ENCODE measurements around the gene TMEM106C. TPM values are rescaled to one million over a fixed set of nuclear protein-coding genes. Genes with fewer than 3 reads are reported as not detected.

Gene TMEM106C
- polyA plus RNA-seq, 1 donor (not counting 4 experiments of a cell fraction or from before 2014, with no cell fraction given) = 134 TPM

GRCh38 chr12:47947341-47947740 lies 16.1 kb upstream of the TMEM106C start:
- Histone ChIP-seq H3K79me2 (ENCODE audit: control insufficient read depth, insufficient read depth, low read length) (no peaks in the 10 kb centered on the region), H3K4me1 (ENCODE audit: control insufficient read depth, extremely low read depth, insufficient read depth, low read length) (peaks cover 71% of the 10 kb centered on the region), H3K4me2 (ENCODE audit: control insufficient read depth, extremely low read depth, insufficient read depth, low read depth, low read length) (peak overlapping the region; percentile 58), H3K4me3 (ENCODE audit: control insufficient read depth in 2 of 3, extremely low read depth in 1 of 3, insufficient read depth in 2 of 3, low read depth in 1 of 3, low read length in 3 of 3) (no peak overlapping the region), H4K20me1 (ENCODE audit: control insufficient read depth, extremely low read depth, insufficient read depth, low read length) (no peaks in the 10 kb centered on the region), H2AFZ (ENCODE audit: control insufficient read depth, low read length) (peak overlapping the region; percentile 56), H3K9me1 (ENCODE audit: control insufficient read depth, extremely low read depth, insufficient read depth, low read length) (no peaks in the 10 kb centered on the region), H3K9ac (ENCODE audit: control insufficient read depth, extremely low read depth, insufficient read depth, low read length) (peak overlapping the region; percentile 61), H3K27me3 (ENCODE audit: control insufficient read depth, extremely low read depth, insufficient read depth, low read length) (no peaks in the 10 kb centered on the region), H3K27ac (ENCODE audit: control insufficient read depth, insufficient read depth, low read length) (peak overlapping the region; percentile 45), H3K36me3 (ENCODE audit: control insufficient read depth in 2 of 2, extremely low read depth in 1 of 2, insufficient read depth in 2 of 2, low read length in 2 of 2) (no peaks in the 10 kb centered on the region), H3K9me3 (ENCODE audit: control insufficient read depth, low read depth, low read length) (no peaks in the 10 kb centered on the region)
- FAIRE-seq (no peak), DNase-seq (ENCODE audit: low read depth, low spot score) (no peak)
- dilution Hi-C loops (cut with MboI; ENCODE audit: extremely low pct_ligation_motif_present, low sequenced_read_pairs) = no loop called here
- TF ChIP-seq CTCF (optimal IDR thresholded peaks at IDR 0.05 in 1 of 3, IDR thresholded peaks at IDR 0.05 in 1 of 3, conservative IDR thresholded peaks at IDR 0.05 in 1 of 3; ENCODE audit: extremely low read depth in 1 of 3, insufficient read depth in 2 of 3, low read length in 3 of 3) (no peak), EZH2 (IDR thresholded peaks at IDR 0.05; ENCODE audit: low read length) (no peak)

DNA sequence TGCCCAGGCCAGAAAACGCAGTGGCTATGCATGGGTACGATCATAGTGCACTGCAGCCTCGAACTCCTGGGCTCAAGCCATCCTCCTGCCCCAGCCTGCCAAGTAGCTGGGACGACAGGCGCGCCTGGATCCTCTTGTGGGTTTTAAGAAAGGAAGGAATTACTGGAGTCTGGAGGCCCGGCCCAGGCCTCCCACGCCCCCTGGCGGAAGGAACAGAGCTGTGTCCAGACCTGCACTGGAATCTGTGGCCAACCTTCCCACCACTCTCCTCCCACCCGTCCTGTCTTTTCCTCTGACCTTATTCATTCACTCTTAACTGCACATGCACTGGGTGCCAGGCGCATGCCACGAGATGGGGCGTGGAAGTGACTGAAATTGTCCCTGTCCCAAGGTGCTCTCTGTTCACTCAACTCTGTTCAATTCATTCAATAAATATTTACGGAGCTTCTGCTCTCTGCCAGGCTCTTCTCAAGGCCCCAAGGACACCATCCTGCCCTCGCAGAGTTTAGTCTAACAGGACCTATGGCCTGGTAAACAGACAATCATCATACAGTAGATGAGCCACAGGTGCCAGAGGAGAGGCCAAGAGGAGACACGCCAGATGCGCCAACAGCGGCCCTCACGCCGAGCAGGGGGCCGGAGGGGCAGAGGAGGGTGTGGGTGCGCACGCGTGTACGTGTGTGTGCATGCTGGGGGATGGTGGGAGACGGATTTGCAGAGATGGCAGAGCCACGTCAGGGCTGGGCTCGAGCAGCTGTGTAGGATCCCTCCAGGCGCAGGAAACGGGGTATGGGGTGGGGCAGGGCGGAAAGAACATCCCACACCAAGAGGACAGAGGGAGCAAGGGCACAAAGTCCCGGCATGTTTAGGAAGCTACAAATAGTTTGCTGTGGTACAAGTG lies 13.7 kb upstream of the TMEM106C start:
- FAIRE-seq = peak; percentile 90
- Histone ChIP-seq H3K4me1 (ENCODE audit: control insufficient read depth, extremely low read depth, insufficient read depth, low read length) (peaks cover 84% of the 10 kb centered on the region), H3K36me3 (ENCODE audit: control insufficient read depth in 2 of 2, extremely low read depth in 1 of 2, insufficient read depth in 2 of 2, low read length in 2 of 2) (no peaks in the 10 kb centered on the region), H4K20me1 (ENCODE audit: control insufficient read depth, extremely low read depth, insufficient read depth, low read length) (no peaks in the 10 kb centered on the region), H3K79me2 (ENCODE audit: control insufficient read depth, insufficient read depth, low read length) (no peaks in the 10 kb centered on the region), H3K4me3 (ENCODE audit: control insufficient read depth in 2 of 3, extremely low read depth in 1 of 3, insufficient read depth in 2 of 3, low read depth in 1 of 3, low read length in 3 of 3) (peak overlapping the region in 2 of 3 experiments; percentile 11 to 29), H2AFZ (ENCODE audit: control insufficient read depth, low read length) (peak overlapping the region; percentile 3), H3K27me3 (ENCODE audit: control insufficient read depth, extremely low read depth, insufficient read depth, low read length) (no peaks in the 10 kb centered on the region), H3K9me3 (ENCODE audit: control insufficient read depth, low read depth, low read length) (no peaks in the 10 kb centered on the region), H3K4me2 (ENCODE audit: control insufficient read depth, extremely low read depth, insufficient read depth, low read depth, low read length) (peak overlapping the region; percentile 87), H3K9me1 (ENCODE audit: control insufficient read depth, extremely low read depth, insufficient read depth, low read length) (no peaks in the 10 kb centered on the region), H3K9ac (ENCODE audit: control insufficient read depth, extremely low read depth, insufficient read depth, low read length) (peak overlapping the region; percentile 71), H3K27ac (ENCODE audit: control insufficient read depth, insufficient read depth, low read length) (peak overlapping the region; percentile 89)
- TF ChIP-seq CTCF (optimal IDR thresholded peaks at IDR 0.05 in 1 of 3, IDR thresholded peaks at IDR 0.05 in 1 of 3, conservative IDR thresholded peaks at IDR 0.05 in 1 of 3; ENCODE audit: extremely low read depth in 1 of 3, insufficient read depth in 2 of 3, low read length in 3 of 3) (peak in 2 of 3 experiments; percentile 92 to 98), EZH2 (IDR thresholded peaks at IDR 0.05; ENCODE audit: low read length) (no peak)
- dilution Hi-C loops (cut with MboI; ENCODE audit: extremely low pct_ligation_motif_present, low sequenced_read_pairs) = no loop called here
- peak; percentile 86 for DNase-seq (ENCODE audit: low read depth, low spot score)

Data from keratinocyte (primary cell).